ENCODE results near the gene PRSS57.

GRCh38 chr19:681029-682019 is 13.9 kb downstream of the PRSS57 start:
- no peak for TF ChIP-seq POLR2A (IDR thresholded peaks at IDR 0.05)
- TF ChIP-seq, protein P1, sequence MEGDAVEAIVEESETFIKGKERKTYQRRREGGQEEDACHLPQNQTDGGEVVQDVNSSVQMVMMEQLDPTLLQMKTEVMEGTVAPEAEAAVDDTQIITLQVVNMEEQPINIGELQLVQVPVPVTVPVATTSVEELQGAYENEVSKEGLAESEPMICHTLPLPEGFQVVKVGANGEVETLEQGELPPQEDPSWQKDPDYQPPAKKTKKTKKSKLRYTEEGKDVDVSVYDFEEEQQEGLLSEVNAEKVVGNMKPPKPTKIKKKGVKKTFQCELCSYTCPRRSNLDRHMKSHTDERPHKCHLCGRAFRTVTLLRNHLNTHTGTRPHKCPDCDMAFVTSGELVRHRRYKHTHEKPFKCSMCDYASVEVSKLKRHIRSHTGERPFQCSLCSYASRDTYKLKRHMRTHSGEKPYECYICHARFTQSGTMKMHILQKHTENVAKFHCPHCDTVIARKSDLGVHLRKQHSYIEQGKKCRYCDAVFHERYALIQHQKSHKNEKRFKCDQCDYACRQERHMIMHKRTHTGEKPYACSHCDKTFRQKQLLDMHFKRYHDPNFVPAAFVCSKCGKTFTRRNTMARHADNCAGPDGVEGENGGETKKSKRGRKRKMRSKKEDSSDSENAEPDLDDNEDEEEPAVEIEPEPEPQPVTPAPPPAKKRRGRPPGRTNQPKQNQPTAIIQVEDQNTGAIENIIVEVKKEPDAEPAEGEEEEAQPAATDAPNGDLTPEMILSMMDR (IDR thresholded peaks at IDR 0.05) = no peak
